ENCODE measurements around the gene ITGA7. TPM values are rescaled to one million over a fixed set of nuclear protein-coding genes. Genes with fewer than 3 reads are reported as not detected.

Gene ITGA7
- total RNA-seq, 4 donors from 2014 or later, result 9.5 to 20.6 (median 15.8) TPM

DNA sequence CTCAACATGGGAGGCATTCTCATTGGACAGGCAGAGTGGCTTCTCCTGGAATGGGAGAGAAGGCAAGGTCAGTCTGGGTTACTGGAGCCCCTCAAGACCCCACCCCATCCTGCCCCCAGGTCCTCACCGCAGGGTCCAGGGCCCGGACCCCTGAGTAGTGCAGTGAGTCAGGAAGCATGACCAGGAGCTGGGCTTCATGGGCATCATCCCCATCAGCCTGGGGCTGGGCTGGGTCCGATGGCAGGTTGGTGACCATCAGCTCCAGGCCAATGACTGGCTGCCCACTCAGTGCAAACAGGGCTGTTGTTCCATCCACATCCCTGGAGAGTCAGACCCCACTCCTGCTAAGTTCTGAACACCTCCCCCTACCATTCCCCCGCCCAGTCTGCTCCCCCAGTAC lies 13.1 kb downstream of the ITGA7 start:
- Histone ChIP-seq H3K36me3 (peaks cover 6% of the 10 kb centered on the region), H3K27me3 (no peaks in the 10 kb centered on the region), H3K9me3 (no peaks in the 10 kb centered on the region), H3K27ac (no peak overlapping the region), H3K4me1 (no peaks in the 10 kb centered on the region), H3K4me3 (no peak overlapping the region)
- 100% methylated on average over 4 of the region's 4 CpGs for WGBS
- peak in 1 of 2 donors; percentile 44 for DNase-seq (ENCODE audit: low spot score in 2 of 2)
- TF ChIP-seq POLR2A (IDR thresholded peaks at IDR 0.05) (no peak), EP300 (IDR thresholded peaks at IDR 0.05) (no peak), POLR2AphosphoS5 (IDR thresholded peaks at IDR 0.05) (no peak)
- TF ChIP-seq, protein P1, sequence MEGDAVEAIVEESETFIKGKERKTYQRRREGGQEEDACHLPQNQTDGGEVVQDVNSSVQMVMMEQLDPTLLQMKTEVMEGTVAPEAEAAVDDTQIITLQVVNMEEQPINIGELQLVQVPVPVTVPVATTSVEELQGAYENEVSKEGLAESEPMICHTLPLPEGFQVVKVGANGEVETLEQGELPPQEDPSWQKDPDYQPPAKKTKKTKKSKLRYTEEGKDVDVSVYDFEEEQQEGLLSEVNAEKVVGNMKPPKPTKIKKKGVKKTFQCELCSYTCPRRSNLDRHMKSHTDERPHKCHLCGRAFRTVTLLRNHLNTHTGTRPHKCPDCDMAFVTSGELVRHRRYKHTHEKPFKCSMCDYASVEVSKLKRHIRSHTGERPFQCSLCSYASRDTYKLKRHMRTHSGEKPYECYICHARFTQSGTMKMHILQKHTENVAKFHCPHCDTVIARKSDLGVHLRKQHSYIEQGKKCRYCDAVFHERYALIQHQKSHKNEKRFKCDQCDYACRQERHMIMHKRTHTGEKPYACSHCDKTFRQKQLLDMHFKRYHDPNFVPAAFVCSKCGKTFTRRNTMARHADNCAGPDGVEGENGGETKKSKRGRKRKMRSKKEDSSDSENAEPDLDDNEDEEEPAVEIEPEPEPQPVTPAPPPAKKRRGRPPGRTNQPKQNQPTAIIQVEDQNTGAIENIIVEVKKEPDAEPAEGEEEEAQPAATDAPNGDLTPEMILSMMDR (IDR thresholded peaks at IDR 0.05), result no peak

GRCh38 chr12:55694188-55694515 lies 13.6 kb downstream of the ITGA7 start:
- Histone ChIP-seq H3K9me3 (no peaks in the 10 kb centered on the region), H3K36me3 (peaks cover 6% of the 10 kb centered on the region), H3K4me3 (no peak overlapping the region), H3K27me3 (no peaks in the 10 kb centered on the region), H3K27ac (no peak overlapping the region), H3K4me1 (no peaks in the 10 kb centered on the region)
- peak in 1 of 2 donors; percentile 48 for DNase-seq (ENCODE audit: low spot score in 2 of 2)
- TF ChIP-seq, protein P1 (IDR thresholded peaks at IDR 0.05), result no peak
- TF ChIP-seq POLR2A (IDR thresholded peaks at IDR 0.05), result no peak
- 97% methylated on average over 5 of the region's 7 CpGs for WGBS

DNA sequence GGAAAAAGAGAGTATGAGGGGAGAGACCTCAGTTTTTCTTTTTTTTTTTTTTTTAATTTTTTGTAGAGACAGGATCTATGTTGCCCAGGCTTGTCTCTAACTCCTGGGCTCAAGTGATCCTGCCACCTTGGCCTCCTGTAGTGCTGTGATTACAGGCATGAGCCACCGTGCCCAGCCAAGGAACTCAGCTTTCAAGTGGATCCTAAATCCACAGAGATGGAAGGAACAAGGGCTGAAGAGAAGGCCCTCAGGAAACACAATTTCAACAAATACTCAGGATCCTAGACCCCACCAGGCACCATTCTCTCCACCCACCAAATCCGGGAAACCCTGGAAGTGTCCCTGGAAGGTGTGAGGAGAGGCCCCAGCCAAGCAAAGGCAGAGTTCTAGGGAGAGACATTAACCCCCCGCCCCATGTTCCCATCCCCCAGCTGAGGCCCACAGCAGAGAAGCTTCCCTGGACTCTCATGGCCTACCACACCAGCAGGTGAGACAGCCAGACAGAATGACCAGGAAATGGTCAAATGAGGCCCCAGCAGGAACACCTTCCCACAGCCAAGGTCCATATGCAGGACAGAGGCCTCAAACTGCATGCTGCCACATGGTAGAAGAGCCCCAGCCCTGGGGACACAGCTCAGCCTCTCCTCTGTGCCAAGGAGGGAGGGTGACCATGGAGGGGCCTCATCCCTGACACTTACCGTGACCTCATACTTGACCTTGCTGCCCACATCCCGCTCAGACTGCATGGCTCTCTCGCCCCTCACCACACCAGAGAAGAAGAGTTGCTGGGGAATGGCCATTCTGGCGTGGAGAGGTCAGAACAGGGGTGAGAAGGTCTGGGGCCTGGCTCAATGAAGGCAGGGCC lies 14.1 kb downstream of the ITGA7 start:
- Histone ChIP-seq H3K4me1 (no peaks in the 10 kb centered on the region), H3K9me3 (no peaks in the 10 kb centered on the region), H3K27me3 (no peaks in the 10 kb centered on the region), H3K27ac (no peak overlapping the region), H3K36me3 (peaks cover 6% of the 10 kb centered on the region), H3K4me3 (no peak overlapping the region)
- DNase-seq (ENCODE audit: low spot score in 2 of 2), result peak in 1 of 2 donors; percentile 42
- 71% methylated on average over 3 of the region's 7 CpGs for WGBS
- TF ChIP-seq EP300 (IDR thresholded peaks at IDR 0.05), result no peak
- no peak for TF ChIP-seq POLR2A (IDR thresholded peaks at IDR 0.05)
- no peak for TF ChIP-seq POLR2AphosphoS5 (IDR thresholded peaks at IDR 0.05)
- TF ChIP-seq, protein P1 (IDR thresholded peaks at IDR 0.05), result no peak

GRCh38 chr12:55692631-55693322 lies 14.9 kb downstream of the ITGA7 start:
- peak in 1 of 2 donors; percentile 36 for DNase-seq (ENCODE audit: low spot score in 2 of 2)
- Histone ChIP-seq H3K27ac (no peak overlapping the region), H3K4me3 (no peak overlapping the region), H3K36me3 (peaks cover 6% of the 10 kb centered on the region), H3K4me1 (no peaks in the 10 kb centered on the region), H3K27me3 (no peaks in the 10 kb centered on the region), H3K9me3 (no peaks in the 10 kb centered on the region)
- 91% methylated on average over 12 of the region's 12 CpGs for WGBS
- TF ChIP-seq, protein P1 (IDR thresholded peaks at IDR 0.05), result no peak
- TF ChIP-seq POLR2AphosphoS5 (IDR thresholded peaks at IDR 0.05), result no peak
